ENCODE measurements around the gene DERL3. TPM values are rescaled to one million over a fixed set of nuclear protein-coding genes. Genes with fewer than 3 reads are reported as not detected.

DERL3 gene
- polyA plus RNA-seq, 1 donor (not counting 4 experiments of a cell fraction or from before 2014, with no cell fraction given) = 0.05 TPM

GRCh38 chr22:23796461-23796860 lies 42.3 kb downstream of the DERL3 start:
- Histone ChIP-seq H3K27me3 (ENCODE audit: control insufficient read depth, extremely low read depth, insufficient read depth, low read length) (no peaks in the 10 kb centered on the region), H3K9ac (ENCODE audit: control insufficient read depth, extremely low read depth, insufficient read depth, low read length) (no peak overlapping the region), H3K9me1 (ENCODE audit: control insufficient read depth, extremely low read depth, insufficient read depth, low read length) (no peaks in the 10 kb centered on the region), H3K27ac (ENCODE audit: control insufficient read depth, insufficient read depth, low read length) (no peak overlapping the region), H3K4me1 (ENCODE audit: control insufficient read depth, extremely low read depth, insufficient read depth, low read length) (no peaks in the 10 kb centered on the region), H3K79me2 (ENCODE audit: control insufficient read depth, insufficient read depth, low read length) (peaks cover 10% of the 10 kb centered on the region), H4K20me1 (ENCODE audit: control insufficient read depth, extremely low read depth, insufficient read depth, low read length) (peaks cover 4% of the 10 kb centered on the region), H2AFZ (ENCODE audit: control insufficient read depth, low read length) (no peak overlapping the region), H3K4me2 (ENCODE audit: control insufficient read depth, extremely low read depth, insufficient read depth, low read depth, low read length) (no peak overlapping the region), H3K9me3 (ENCODE audit: control insufficient read depth, low read depth, low read length) (no peaks in the 10 kb centered on the region), H3K4me3 (ENCODE audit: control insufficient read depth in 2 of 3, extremely low read depth in 1 of 3, insufficient read depth in 2 of 3, low read depth in 1 of 3, low read length in 3 of 3) (no peak overlapping the region), H3K36me3 (ENCODE audit: control insufficient read depth in 2 of 2, extremely low read depth in 1 of 2, insufficient read depth in 2 of 2, low read length in 2 of 2) (peaks cover 35 to 37% of the 10 kb centered on the region in 2 experiments)
- dilution Hi-C loops (cut with MboI; ENCODE audit: extremely low pct_ligation_motif_present, low sequenced_read_pairs) = no loop called here
- TF ChIP-seq CTCF (optimal IDR thresholded peaks at IDR 0.05 in 1 of 3, IDR thresholded peaks at IDR 0.05 in 1 of 3, conservative IDR thresholded peaks at IDR 0.05 in 1 of 3; ENCODE audit: extremely low read depth in 1 of 3, insufficient read depth in 2 of 3, low read length in 3 of 3) (no peak), EZH2 (IDR thresholded peaks at IDR 0.05; ENCODE audit: low read length) (no peak)
- FAIRE-seq (no peak), DNase-seq (ENCODE audit: low read depth, low spot score) (no peak)

DNA sequence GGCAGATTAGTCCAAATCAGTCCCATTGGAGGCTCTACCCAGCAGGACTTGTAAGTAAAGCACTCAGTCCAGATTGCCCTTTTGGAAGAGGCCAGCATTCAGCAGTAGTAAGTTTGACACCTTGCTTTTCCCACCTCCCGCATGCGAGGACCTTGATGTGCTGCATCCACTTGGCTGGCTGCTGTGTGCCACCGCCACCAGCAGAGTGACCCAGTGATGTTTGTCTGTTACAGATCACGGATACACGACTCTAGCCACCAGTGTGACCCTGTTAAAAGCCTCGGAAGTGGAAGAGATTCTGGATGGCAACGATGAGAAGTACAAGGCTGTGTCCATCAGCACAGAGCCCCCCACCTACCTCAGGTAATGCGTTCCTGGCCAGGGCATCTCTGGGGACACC lies 45.5 kb downstream of the DERL3 start:
- Histone ChIP-seq H3K36me3 (ENCODE audit: control insufficient read depth in 2 of 2, extremely low read depth in 1 of 2, insufficient read depth in 2 of 2, low read length in 2 of 2) (peaks cover 22 to 25% of the 10 kb centered on the region in 2 experiments), H3K79me2 (ENCODE audit: control insufficient read depth, insufficient read depth, low read length) (peaks cover 41% of the 10 kb centered on the region), H3K9ac (ENCODE audit: control insufficient read depth, extremely low read depth, insufficient read depth, low read length) (no peak overlapping the region), H4K20me1 (ENCODE audit: control insufficient read depth, extremely low read depth, insufficient read depth, low read length) (peaks cover 6% of the 10 kb centered on the region), H2AFZ (ENCODE audit: control insufficient read depth, low read length) (no peak overlapping the region), H3K4me2 (ENCODE audit: control insufficient read depth, extremely low read depth, insufficient read depth, low read depth, low read length) (no peak overlapping the region), H3K9me3 (ENCODE audit: control insufficient read depth, low read depth, low read length) (no peaks in the 10 kb centered on the region), H3K27me3 (ENCODE audit: control insufficient read depth, extremely low read depth, insufficient read depth, low read length) (no peaks in the 10 kb centered on the region), H3K27ac (ENCODE audit: control insufficient read depth, insufficient read depth, low read length) (no peak overlapping the region), H3K9me1 (ENCODE audit: control insufficient read depth, extremely low read depth, insufficient read depth, low read length) (no peaks in the 10 kb centered on the region), H3K4me1 (ENCODE audit: control insufficient read depth, extremely low read depth, insufficient read depth, low read length) (no peaks in the 10 kb centered on the region), H3K4me3 (ENCODE audit: control insufficient read depth in 2 of 3, extremely low read depth in 1 of 3, insufficient read depth in 2 of 3, low read depth in 1 of 3, low read length in 3 of 3) (no peak overlapping the region)
- TF ChIP-seq CTCF (optimal IDR thresholded peaks at IDR 0.05 in 1 of 3, IDR thresholded peaks at IDR 0.05 in 1 of 3, conservative IDR thresholded peaks at IDR 0.05 in 1 of 3; ENCODE audit: extremely low read depth in 1 of 3, insufficient read depth in 2 of 3, low read length in 3 of 3) (no peak), EZH2 (IDR thresholded peaks at IDR 0.05; ENCODE audit: low read length) (no peak)
- FAIRE-seq (no peak), DNase-seq (ENCODE audit: low read depth, low spot score) (no peak)
- dilution Hi-C loops (cut with MboI; ENCODE audit: extremely low pct_ligation_motif_present, low sequenced_read_pairs) = no loop called here
